Stimulated activated CD8-positive, alpha-beta memory T cell treated with anti-CD3 and anti-CD28 coated beads, Interleukin-15, amount 100 ng/mL, for 4 hours (primary cell): ENCODE results near the gene PEX26.
"Not testable (repeated sequence)": the region's sequence is repeated elsewhere in the genome, so short reads cannot be mapped to it uniquely, and the experiment has no call there.

ENCODE experiments used
- DNase-seq, 2 donors: peaks; one replicate each; pipeline ENCODE4 v3.0.0-alpha.2; 2020; ENCODE audit warnings: low read depth in 2 of 2

Gene PEX26

DNA sequence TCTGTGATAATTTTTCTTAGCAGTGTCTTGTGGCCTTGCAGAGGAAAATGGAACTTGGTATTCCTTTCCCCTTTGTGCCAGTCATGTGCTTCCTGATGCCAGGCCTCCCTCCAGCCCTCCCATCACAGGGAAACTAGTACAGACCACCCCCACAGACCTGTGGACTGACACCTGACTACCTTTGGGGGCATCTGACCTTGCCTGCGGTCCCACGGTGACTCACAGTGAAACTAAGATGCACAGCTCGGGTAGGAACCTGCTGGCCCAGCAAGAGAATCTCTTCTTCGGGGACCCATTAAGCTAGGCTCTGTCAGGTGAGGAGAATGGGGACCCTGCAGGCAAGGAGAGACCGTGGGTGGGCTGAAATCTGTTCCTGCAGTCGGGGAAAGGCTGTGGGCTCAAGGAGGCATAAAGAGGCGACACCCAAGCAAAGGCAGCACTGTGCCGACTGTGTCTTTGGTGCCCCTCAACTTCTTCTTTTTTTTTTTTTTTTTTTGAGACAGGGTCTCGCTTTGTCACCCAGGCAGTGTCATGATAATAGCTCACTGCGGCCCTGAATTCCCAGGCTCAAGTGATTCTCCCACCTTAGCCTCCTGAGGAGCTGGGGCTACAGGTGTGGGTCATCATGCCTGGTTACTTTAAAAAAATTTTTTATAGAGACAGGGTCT is 20.8 kb upstream of the PEX26 start:
- DNase-seq, result no peak

DNA sequence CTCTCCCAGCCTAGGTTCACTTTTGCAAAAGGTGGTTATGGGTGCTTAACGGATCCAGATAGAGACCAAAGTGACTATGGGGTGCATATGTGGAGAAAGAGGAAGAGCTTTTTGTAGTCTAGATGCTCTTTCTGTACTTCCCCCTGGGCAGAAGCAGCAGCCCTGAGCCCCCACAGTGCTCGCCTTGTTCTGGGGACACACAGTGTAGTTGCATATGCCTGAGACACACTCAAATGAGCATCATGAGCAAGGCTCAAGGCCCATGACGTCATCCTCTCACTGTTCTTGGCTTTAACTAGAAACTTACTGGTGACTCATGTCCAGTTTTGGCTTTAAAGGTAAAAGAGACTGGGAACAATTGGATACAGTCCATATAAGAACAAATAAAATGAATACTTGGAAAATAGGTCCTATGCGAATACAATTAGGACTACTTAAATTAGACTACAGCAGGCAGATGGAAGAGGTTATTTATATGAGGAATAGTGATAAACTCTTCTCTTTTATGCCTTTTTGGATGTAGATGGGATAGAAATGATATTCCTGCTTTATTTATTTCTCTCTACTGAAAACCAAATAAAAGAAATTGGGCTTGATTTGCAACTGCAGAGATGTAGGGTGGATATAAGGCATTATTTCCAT is 20.1 kb upstream of the PEX26 start:
- no peak for DNase-seq

DNA sequence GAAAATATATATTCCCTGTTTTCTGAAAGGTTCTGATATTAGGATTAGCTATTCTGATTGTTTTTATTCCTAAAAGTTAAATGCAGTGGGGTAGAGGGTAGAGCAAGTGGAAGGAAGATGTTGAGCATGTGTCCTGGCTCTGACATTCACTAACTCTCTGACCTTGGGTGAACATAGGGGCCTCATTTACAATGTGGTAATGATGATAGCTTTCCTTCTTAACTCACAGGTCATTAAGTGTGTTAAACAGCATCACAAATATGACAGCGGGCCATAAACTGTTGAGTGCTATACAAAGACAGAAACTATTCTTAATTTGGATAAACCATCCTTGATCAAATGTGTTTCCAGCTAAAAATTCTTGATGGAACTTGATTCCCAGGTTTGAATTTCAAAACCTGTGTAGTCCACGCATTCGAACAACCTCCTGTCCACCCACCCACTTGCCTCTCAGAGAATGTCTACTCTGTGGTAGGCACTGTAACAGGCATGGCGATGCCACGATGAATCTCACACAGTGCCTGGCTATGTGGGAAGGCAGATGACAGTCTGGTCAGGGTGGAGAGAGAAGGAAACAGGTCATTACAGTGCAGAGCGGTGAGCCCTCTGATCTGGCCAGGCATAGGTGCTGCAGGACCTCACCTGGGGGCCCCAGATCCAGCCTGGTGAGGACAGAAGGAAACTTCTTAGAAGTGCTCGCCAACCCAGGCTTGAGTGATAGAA is 19.3 kb upstream of the PEX26 start:
- no peak for DNase-seq

DNA sequence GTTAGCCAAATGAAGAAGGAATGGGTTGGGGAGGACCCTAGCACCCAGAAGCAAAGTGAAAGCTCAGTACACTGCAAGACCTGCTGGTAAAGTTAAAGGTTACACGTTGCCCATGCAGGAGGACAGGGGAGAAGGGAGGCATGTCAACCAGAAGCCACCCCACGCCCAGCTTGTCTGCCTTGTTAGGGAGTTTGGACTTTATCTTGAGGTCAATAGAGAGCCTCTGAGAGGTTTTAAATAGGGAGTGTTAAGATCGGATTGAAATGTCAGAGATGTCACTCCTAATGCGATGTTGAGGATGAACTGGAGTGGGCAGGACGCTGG is 18.7 kb upstream of the PEX26 start:
- no peak for DNase-seq

DNA sequence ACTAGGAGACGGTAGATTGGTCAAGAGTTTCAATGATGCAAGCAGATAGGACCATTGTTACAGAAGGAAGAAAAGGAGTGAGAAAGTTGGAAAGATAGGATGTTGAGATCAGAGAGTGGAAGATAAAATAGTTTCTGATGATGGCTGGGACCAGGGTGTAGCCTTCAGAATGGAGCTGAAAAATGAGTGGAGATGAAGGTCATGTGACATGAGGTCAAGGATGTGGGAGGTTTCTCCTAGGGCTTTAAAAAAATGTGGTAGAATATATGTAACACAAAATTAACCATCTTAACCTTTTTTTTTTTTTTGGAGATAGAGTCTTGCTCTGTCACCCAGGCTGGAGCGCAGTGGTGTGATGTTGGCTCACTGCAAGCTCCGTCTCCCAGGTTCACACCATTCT is 18.3 kb upstream of the PEX26 start:
- DNase-seq, result no peak

DNA sequence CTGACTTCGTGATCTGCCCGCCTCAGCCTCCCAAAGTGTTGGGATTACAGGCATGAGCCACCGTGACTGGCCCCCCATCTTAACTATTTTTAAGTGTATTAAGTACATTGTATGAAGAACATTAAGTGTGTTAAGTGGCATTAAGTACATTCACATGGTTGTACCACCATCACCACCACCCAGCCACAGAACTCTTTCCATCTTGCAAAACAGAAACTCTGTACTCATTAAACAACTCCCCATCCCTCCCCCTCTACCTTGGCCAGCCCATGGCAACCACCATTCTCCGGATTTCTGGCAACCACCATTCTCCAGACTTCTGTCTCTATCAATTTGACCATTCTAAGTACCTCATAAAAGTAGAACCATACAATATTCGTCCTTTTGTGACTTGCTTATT is 17.8 kb upstream of the PEX26 start:
- no peak for DNase-seq

DNA sequence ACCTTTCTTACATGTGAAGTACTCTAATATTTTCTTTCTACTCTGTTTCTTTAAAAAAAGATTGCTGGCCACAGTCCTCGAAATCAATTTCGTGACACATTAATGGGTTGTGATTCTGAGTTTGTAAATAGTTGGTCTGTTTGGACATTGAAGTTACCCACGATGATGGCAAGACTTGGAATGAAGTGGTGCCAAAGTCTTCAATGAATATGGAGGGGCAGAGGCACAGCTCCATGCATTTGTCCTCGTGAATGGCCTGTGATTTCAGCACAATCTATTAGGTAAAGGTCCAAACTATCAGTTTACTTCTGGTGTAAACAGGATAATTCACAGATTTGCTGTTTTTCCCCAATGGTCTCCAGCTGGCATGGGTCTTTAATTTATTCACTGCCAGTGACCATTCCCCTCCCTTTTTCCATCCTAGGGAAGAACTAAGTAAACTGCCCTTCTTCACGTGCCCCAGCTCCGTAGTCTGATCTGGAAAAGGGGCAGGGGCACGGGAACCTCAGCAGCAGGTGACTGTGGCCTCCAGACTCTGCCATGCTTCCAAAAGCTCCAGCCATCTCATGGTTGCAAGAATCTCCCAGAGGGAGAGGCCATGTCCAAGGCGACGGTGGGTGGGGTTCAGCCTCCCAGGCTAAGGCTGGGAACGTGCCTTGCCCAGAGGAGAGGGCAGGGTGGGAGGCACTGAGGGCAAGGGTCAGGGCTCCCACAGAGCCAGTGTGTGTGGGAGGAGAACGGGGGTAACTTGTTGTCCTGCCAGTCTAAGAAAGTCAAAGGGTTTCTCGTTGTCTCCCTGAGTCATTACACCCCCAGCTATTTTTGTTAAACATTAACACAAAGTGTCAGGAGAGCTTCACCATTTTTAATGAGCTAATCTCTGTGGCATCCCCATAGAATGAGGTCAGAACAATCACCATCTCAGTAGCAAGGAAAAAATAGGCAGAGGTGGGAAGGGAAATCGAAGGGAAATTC is 16.9 kb upstream of the PEX26 start:
- DNase-seq, result no peak

DNA sequence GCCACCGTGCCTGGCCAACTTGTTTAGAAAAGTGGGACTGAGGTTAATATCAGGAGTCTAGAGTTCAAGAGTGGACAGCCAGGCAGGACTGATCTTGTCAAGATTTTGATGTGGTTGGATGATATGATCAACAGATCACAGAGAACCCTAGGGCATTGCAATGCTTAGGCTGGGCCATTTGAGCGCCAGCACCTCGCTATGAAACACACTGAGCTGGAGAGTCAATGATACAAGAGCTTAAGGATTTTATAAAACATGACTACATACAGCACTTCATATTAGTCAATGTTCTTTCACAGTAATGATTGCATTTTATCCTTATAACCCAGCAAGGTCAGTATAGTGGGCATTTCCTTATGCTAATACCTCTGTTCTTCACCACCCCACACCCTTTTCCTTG is 15.4 kb upstream of the PEX26 start:
- DNase-seq, result no peak

DNA sequence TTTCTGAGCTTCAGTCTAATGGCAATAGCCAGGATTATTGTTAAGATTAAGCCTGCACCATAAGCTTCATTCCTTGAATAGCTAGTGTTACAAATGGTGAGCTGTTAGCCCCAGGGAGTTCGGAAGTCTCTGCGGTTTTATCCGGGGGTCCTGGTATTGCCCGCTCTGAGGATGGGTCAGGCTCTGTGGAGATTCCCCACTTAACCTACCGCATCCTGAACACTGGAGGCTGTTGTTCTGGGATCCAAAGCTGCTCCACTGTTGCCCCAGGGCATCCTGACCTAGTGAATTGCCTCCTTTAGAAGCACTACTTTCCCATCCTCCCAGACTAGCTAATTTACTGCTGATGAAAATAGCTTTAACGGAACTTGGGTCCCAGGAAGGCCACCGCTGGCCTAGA is 14.5 kb upstream of the PEX26 start:
- DNase-seq, result no peak

DNA sequence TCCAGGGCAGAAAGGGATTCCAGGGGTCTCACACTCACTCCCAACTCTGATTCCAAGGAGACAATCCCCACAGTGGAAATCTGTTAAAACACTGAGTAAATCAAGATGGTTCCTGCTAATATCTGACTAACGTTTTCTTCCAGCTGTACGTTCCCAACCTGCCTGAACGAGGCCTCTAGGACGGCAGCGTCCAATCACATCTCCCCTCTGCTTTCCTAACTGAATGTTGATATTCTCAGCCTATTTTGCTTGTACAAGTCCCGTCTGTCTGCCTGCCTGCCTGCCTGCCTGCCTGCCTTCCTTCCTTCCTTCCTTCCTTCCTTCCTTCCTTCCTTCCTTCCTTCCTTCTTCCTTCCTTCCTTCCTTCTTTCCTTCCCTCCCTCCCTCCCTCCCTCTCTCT is 14.1 kb upstream of the PEX26 start:
- not testable (repeated sequence) for DNase-seq

DNA sequence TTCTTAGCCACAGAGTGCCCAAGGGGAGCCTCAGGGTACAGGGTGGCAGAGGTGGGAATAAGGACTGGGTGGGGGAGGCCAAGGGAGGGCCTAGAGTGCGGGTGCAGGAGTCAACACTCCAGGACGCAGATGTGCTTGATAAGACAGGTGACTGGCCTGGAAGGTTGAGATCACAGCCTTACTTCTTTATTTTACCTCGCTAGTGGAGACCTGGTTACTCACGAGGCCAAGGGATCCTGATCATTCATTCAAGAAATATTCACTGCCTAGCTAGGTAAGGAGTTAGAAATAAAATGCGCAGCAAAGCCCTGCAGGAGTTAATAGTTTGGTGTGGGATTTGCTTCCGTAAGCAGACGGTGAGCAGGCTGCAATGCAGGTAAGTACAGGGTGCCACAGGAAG is 13.2 kb upstream of the PEX26 start:
- no peak for DNase-seq

DNA sequence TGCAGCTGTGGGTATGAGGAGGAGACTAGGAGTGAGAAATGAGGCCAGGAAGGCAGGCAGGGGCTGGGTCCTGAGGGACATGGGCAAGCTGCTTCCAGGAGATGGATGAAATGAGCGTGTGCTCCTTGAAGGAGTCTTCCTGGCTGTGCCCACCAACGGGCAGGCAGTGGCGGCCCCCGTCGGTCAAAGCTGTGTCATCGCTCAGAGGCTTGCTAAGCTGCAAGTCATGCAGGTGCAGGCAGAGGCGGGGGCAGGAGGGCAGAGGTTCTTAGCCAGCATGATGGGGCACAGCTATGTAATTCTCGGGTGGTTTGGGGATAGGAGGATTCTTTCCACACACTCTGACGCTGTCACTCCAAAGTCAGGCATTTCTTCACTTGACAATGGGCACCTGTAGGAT is 12.5 kb upstream of the PEX26 start:
- no peak for DNase-seq

DNA sequence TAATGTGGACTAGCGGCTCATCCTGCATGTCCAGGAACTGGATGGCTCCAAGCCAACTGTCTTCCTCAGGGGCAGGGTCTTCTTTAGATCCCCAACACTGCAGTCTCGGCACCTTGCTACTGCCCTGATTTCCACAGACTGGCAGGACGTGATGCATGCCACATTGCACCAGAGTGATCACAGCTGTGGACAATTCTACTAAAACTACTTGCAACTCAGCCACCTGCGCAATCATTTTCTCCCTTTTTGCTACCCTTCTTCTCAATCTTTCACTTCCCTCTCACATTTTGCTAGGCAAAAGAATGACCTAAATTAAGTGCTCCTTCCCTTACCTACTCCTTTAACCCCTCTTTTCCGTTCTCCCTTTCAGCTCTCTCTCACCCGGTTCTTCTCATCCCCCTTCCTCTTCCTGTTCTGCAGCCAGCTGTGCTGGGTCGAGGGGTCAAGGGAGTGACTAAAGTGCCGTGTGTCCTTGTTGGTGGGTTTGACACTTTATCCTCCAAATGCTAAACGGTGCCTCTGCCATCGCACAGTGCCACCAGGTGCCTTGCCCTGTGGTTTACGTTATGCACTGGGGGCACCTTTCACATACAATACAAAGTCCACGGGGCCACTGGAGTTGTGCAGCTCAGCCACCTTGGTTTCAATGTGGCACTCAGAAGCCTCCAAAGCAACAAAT is 11.5 kb upstream of the PEX26 start:
- DNase-seq, result no peak

DNA sequence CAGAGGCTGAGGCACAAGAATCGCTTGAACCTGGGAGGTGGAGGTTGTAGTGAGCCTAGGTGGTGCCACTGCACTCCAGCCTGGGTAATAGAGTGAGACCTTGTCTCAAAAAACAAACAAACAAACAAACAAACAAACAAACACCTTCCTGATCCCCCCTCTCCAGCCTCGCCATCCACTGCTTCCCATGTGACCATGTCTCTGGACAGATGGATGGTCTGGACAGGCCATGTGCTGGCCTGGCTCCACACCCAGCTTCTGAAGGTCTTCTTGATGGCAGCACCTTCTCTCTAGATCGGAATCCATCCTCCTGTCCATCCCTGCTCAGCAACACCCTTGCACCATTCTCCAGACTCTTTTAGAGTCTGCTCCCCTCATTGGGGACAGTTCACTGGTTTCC is 10.7 kb upstream of the PEX26 start:
- DNase-seq, result no peak

DNA sequence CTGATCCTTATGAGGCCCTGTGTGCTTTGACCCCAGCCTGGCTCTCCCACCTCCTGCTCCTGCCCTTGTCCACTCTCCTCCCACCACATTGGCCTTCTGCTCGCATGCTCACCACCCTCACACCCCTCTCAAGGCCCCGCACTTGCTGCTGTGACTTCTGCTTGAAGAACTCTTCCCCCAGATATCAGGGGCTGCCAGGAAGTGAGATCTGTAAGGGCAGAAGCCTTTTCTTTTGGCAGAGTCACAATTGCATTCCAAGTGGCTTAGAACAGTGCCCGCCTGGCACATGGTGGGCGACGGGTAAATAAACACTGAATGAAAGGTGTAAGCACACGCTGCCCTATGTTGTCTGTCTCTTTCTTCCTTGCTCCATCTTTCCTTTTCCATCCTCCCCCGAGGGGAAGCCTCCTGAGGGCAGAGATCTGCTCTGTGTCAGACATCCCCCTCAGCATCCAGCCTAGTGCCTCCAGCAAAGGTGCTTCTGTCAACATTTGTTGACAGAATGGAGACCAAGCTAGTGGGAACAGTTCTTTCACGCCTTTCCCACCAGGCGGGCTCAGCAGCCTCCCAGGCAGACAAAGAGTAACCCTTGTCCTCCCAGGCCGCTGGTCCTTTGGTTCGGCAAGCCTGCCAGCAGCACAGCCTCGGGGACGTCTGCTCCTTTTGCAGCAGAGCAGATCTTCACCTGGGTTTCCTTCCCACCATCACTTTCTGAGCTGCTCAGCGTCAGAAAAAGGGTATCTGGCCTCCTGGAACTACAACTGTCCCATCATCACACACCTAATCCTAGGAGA is 10.0 kb upstream of the PEX26 start:
- DNase-seq, result no peak

DNA sequence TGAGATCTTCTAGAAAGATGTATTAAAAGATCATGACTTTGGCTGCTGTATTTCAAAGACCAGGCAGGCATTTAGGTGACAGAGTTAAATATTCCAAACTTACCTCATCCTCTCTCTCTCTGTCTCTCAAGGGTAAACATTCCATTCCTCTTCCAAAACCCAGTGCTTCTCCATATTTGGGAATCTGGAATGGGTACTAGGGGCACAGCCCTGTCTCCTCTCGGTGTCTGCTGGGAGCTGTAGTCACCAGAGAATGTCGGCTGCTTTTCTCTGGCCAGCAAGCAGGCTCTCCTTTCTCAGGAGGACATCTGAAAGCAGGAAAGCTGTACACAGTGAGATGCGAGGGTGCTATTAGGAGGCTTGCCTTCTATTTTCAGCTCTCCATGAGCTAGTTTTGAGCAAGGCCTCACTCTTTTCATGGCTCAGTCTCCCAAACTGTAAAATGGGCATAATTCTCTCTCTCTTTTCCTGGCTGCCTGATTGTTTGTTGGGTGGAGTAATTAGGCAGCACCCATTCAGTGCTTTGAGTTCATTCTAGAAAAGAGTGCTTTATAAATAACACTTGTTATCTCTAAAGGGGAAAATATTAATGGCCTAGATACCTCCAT is 9.3 kb upstream of the PEX26 start:
- no peak for DNase-seq

DNA sequence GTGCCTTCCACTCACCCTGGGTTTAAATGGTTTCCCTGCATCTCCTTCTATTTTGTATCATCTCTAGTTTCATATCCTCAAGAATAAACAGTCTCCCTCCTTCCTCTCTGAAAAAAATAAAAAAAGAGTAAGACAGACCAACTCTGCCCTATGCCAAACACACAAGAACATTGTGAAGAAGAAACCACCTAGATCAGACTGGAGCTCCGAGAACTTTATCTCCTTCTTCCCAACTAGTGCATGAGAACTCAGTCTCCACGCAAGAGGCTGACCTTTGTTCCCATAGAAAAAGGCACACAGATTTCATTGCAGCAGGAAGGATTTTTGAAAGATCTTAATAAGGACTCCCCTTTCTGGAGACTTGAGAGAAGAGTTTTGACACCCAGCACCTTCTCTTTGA is 8.7 kb upstream of the PEX26 start:
- DNase-seq, result no peak

DNA sequence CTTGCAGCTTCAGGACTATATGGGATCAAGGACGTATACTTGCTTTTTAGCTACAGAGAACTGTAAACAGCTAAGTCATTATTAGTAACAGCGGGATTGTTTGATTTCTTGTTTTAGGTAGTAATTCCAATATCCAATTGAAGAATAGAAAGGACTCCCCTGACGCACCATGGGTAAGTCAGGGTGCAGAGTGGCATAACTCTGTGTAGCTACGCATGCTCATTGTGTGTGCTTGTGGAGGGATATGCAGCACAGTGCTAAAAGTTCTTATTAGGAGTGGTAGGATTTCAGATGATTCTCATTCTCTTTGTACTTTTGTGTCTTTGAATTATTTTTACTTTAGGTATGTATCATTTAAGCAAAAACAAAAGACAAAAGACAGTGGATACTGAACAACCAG is 7.7 kb upstream of the PEX26 start:
- no peak for DNase-seq

DNA sequence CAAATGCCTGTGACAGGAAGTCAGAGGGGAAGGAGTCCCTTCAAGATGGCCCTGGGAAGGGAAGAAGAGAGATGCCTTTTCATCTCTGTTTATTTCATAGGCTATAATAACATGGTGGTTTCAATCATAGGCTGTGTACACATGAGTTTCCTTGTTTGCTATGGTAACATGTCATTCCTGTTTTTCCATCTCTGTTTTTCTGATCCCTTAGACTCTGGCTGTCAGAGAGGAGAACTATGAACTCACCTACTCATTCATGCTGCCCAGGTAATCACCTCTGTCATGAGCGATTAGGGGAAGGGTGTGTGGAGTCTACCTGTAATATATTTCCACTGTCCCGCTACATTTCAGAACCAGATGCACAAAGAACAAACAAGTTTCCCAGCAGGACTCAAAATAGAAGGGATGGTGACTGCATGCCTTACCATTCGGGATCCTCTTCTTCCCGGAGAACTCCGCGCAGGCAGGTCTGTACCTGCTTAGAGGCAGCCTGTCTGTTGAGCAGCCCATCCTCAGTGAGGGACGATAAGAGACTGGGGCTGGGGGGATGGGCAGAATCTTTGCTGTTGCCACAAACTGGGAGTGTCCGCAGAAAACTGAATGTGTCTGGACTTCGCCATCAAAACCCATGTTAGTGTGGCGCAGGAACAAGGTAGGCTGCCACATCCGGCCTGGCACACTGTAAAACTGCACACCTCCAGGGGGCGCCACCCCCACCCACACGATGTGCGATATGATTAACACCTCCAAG is 7.1 kb upstream of the PEX26 start:
- no peak for DNase-seq
